CD4-positive, alpha-beta memory T cell (primary cell): Measurements from ENCODE around the gene KRTAP29-1. TPM values are rescaled to one million over a fixed set of nuclear protein-coding genes. Genes with fewer than 3 reads are reported as not detected.
"Not testable (repeated sequence)": the region's sequence is repeated elsewhere in the genome, so short reads cannot be mapped to it uniquely, and the experiment has no call there.

Experiments
- CTCF ChIA-PET: fragments of 350-600 bp; sonication (Branson Sonifier 250); formaldehyde crosslinking; loops from one replicate; lab custom pipeline; 2021; ENCODE audit warnings: inconsistent platforms; ENCODE audit not compliant: partially characterized antibody; lab: Charles Lee
- POLR2A ChIA-PET: fragments of 350-600 bp; sonication (Branson Sonifier 250); formaldehyde crosslinking; loops from one replicate; lab custom pipeline; 2021; ENCODE audit not compliant: partially characterized antibody; lab: Charles Lee
- DNase-seq, 5 donors: peaks; one replicate each; pipeline versions ENCODE4 v3.0.0 to v3.0.0-alpha.2; 2020 to 2022; ENCODE audit warnings: mixed read lengths in 1 of 5
- H3K27ac ChIP-seq: one replicate; pipeline ENCODE4 v1.7.0; 2013; ENCODE audit warnings: low read depth, low read length
- H3K27me3 ChIP-seq: 2 replicates; pipeline ENCODE4 v1.7.0; 2013; ENCODE audit warnings: mild to moderate bottlenecking, low read length, moderate library complexity; ENCODE audit not compliant: insufficient read depth
- H3K36me3 ChIP-seq: 2 replicates; pipeline ENCODE4 v1.7.0; 2013; ENCODE audit warnings: mild to moderate bottlenecking, low read length, moderate library complexity; ENCODE audit not compliant: insufficient read depth
- H3K4me1 ChIP-seq: 2 replicates; pipeline ENCODE4 v1.7.0; 2013; ENCODE audit warnings: mild to moderate bottlenecking, low read length, moderate library complexity; ENCODE audit not compliant: insufficient read depth
- H3K4me3 ChIP-seq, 2 donors: one replicate each; pipeline ENCODE4 v1.7.0; 2013; ENCODE audit warnings: low read length in 2 of 2, mild to moderate bottlenecking in 1 of 2
- H3K9me3 ChIP-seq, 2 donors: one replicate each; pipeline ENCODE4 v1.7.0; 2013; ENCODE audit warnings: low read length in 2 of 2, control low read depth in 1 of 2; ENCODE audit not compliant: control insufficient read depth in 1 of 2
- H3K27ac Mint-ChIP-seq, 7 donors: one replicate each; pipeline ENCODE4 v1.8.0; 2020 to 2021; ENCODE audit warnings: mixed read lengths in 7 of 7, mild to moderate bottlenecking in 6 of 7, inconsistent platforms in 3 of 7, moderate library complexity in 3 of 7
- H3K27me3 Mint-ChIP-seq, 2 donors: one replicate each; pipeline ENCODE4 v1.8.0; 2020 to 2021; ENCODE audit warnings: mixed read lengths in 2 of 2
- H3K36me3 Mint-ChIP-seq, 2 donors: one replicate each; pipeline ENCODE4 v1.8.0; 2020 to 2021; ENCODE audit warnings: mixed read lengths in 2 of 2, inconsistent platforms in 1 of 2, mild to moderate bottlenecking in 1 of 2
- H3K4me1 Mint-ChIP-seq, 4 donors: one replicate each; pipeline ENCODE4 v1.8.0; 2020 to 2021; ENCODE audit warnings: mixed read lengths in 4 of 4, mild to moderate bottlenecking in 1 of 4
- H3K4me3 Mint-ChIP-seq, 8 donors: one replicate each; pipeline ENCODE4 v1.8.0; 2020 to 2021; ENCODE audit warnings: mixed read lengths in 8 of 8, mild to moderate bottlenecking in 7 of 8, moderate library complexity in 6 of 8, inconsistent platforms in 3 of 8
- H3K9me3 Mint-ChIP-seq, 8 donors: one replicate each; pipeline ENCODE4 v1.8.0; 2020 to 2021; ENCODE audit warnings: mixed read lengths in 8 of 8, mild to moderate bottlenecking in 5 of 8, inconsistent platforms in 3 of 8, moderate library complexity in 1 of 8
- intact Hi-C: fragments of 100-400 bp; cut with micrococcal nuclease; formaldehyde crosslinking; loops from one replicate; pipeline ENCODE4 v1.15.1; 2023
- polyA plus RNA-seq, 2 donors: library from polyadenylated mRNA; unstranded; fragments of 300-500 nt; fragmentation: Illumina TruSeq; gene quantifications; one replicate each; pipeline ENCODE4 v1.2.3, GENCODE V29; 2021
- total RNA-seq, 2 experiments: library from RNA; stranded (reverse); gene quantifications; one replicate each; pipeline ENCODE4 v1.2.3, GENCODE V29; 2021

KRTAP29-1 gene
- total and polyA plus RNA-seq, 4 experiments from 2014 or later, result not detected

- peaks cover 18 to 20% of the 10 kb centered on the region in 2 donors for H3K27me3 Mint-ChIP-seq
Measured at GRCh38 chr17:41258406-41258805, 44.2 kb downstream of the KRTAP29-1 start.

GRCh38 chr17:41256291-41256685, 46.4 kb downstream of the KRTAP29-1 start:
- H3K9me3 ChIP-seq, result no peaks in the 10 kb centered on the region
- DNase-seq, result no peak
- Mint-ChIP-seq H3K4me3 (no peak overlapping the region), H3K36me3 (no peaks in the 10 kb centered on the region), H3K9me3 (no peaks in the 10 kb centered on the region), H3K27me3 (peaks cover 16 to 22% of the 10 kb centered on the region in 2 donors), H3K4me1 (peaks cover 4 to 12% (median 9%) of the 10 kb centered on the region in 4 donors), H3K27ac (no peak overlapping the region)
- no peaks in the 10 kb centered on the region for H3K27me3 ChIP-seq
- ChIA-PET CTCF (no interaction called here), POLR2A (no interaction called here)
- no peak overlapping the region for H3K27ac ChIP-seq
- intact Hi-C loops, result no loop called here
- H3K36me3 ChIP-seq, result no peaks in the 10 kb centered on the region
- H3K4me1 ChIP-seq, result no peaks in the 10 kb centered on the region
- H3K4me3 ChIP-seq, result no peak overlapping the region

More at GRCh38 chr17:41258406-41258805, 44.2 kb downstream of the KRTAP29-1 start:
- CTCF ChIA-PET, result no interaction called here
- DNase-seq, result no peak
- no peaks in the 10 kb centered on the region for H3K36me3 Mint-ChIP-seq
- intact Hi-C loops, result no loop called here
- no peak overlapping the region for H3K27ac ChIP-seq
- POLR2A ChIA-PET, result no interaction called here
- H3K4me3 Mint-ChIP-seq, result no peak overlapping the region
- no peaks in the 10 kb centered on the region for H3K4me1 ChIP-seq
- no peaks in the 10 kb centered on the region for H3K36me3 ChIP-seq
- peaks cover 0 to 2% (median 0%) of the 10 kb centered on the region in 8 donors for H3K9me3 Mint-ChIP-seq
- H3K27me3 ChIP-seq, result no peaks in the 10 kb centered on the region
- H3K4me1 Mint-ChIP-seq, result peaks cover 8 to 17% (median 13%) of the 10 kb centered on the region in 4 donors
- no peaks in the 10 kb centered on the region for H3K9me3 ChIP-seq
- no peak overlapping the region for H3K4me3 ChIP-seq
- no peak overlapping the region for H3K27ac Mint-ChIP-seq

GRCh38 chr17:41255381-41256290, 47.0 kb downstream of the KRTAP29-1 start, which contains the start of gene KRTAP9-9:
Gene KRTAP9-9 (plus strand): TSS chr17:41255384.
- H3K27ac ChIP-seq, CTCF ChIA-PET, H3K4me1 Mint-ChIP-seq: not testable (repeated sequence)

GRCh38 chr17:41254861-41255260, 47.8 kb downstream of the KRTAP29-1 start:
- Mint-ChIP-seq H3K36me3 (no peaks in the 10 kb centered on the region), H3K27me3 (peaks cover 11 to 19% of the 10 kb centered on the region in 2 donors), H3K9me3 (no peaks in the 10 kb centered on the region), H3K27ac (no peak overlapping the region), H3K4me3 (no peak overlapping the region), H3K4me1 (peaks cover 0 to 5% (median under 1%) of the 10 kb centered on the region in 4 donors)
- no peaks in the 10 kb centered on the region for H3K9me3 ChIP-seq
- ChIA-PET CTCF (no interaction called here), POLR2A (no interaction called here)
- no peaks in the 10 kb centered on the region for H3K27me3 ChIP-seq
- no peaks in the 10 kb centered on the region for H3K4me1 ChIP-seq
- no peak for DNase-seq
- no peak overlapping the region for H3K27ac ChIP-seq
- no peaks in the 10 kb centered on the region for H3K36me3 ChIP-seq
- no peak overlapping the region for H3K4me3 ChIP-seq
- intact Hi-C loops, result no loop called here

More at GRCh38 chr17:41255381-41256290, 47.0 kb downstream of the KRTAP29-1 start, which contains the start of gene KRTAP9-9:
- H3K9me3 Mint-ChIP-seq, DNase-seq, H3K36me3 ChIP-seq, H3K4me3 Mint-ChIP-seq, POLR2A ChIA-PET, H3K4me3 ChIP-seq, H3K27me3 ChIP-seq, H3K4me1 ChIP-seq, intact Hi-C loops, H3K9me3 ChIP-seq, H3K36me3 Mint-ChIP-seq: not testable (repeated sequence)
- H3K27ac Mint-ChIP-seq, result peak within 1 kb of the TSS in 2 of 7 donors; percentile 2 to 43
- peaks cover 15 to 19% of the 10 kb centered on the region in 2 donors for H3K27me3 Mint-ChIP-seq

Other genes starting within 250 kb of the KRTAP29-1 start
Only the 30 nearest of the 37 such genes appear.
- gene KRTAP4-16, start 200.6 kb downstream of the KRTAP29-1 start, total RNA-seq, result not detected
- not detected for gene KRTAP4-16, start 200.6 kb downstream of the KRTAP29-1 start, polyA plus RNA-seq
- not detected for gene KRTAP4-9, start 197.5 kb downstream of the KRTAP29-1 start, total RNA-seq
- not detected for gene KRTAP4-9, start 197.5 kb downstream of the KRTAP29-1 start, polyA plus RNA-seq
- not detected for gene KRTAP4-11, start 184.5 kb downstream of the KRTAP29-1 start, total RNA-seq
- gene KRTAP4-11, start 184.5 kb downstream of the KRTAP29-1 start, polyA plus RNA-seq, result not detected
- not detected for gene KRTAP4-12, start 178.7 kb downstream of the KRTAP29-1 start, total RNA-seq
- gene KRTAP4-12, start 178.7 kb downstream of the KRTAP29-1 start, polyA plus RNA-seq, result not detected
- not detected for gene KRTAP4-6, start 162.3 kb downstream of the KRTAP29-1 start, total RNA-seq
- under 1 TPM in 1 of 2 donors, not detected in 1; 0.24 TPM for gene KRTAP4-6, start 162.3 kb downstream of the KRTAP29-1 start, polyA plus RNA-seq
- gene KRTAP4-5, start 153.0 kb downstream of the KRTAP29-1 start, total RNA-seq, result not detected
- not detected for gene KRTAP4-5, start 153.0 kb downstream of the KRTAP29-1 start, polyA plus RNA-seq
- not detected for gene KRTAP4-4, start 142.1 kb downstream of the KRTAP29-1 start, total RNA-seq
- not detected for gene KRTAP4-4, start 142.1 kb downstream of the KRTAP29-1 start, polyA plus RNA-seq
- not detected for gene KRTAP4-3, start 134.6 kb downstream of the KRTAP29-1 start, total RNA-seq
- gene KRTAP4-3, start 134.6 kb downstream of the KRTAP29-1 start, polyA plus RNA-seq, result not detected
- gene KRTAP4-2, start 124.6 kb downstream of the KRTAP29-1 start, total RNA-seq, result not detected
- gene KRTAP4-2, start 124.6 kb downstream of the KRTAP29-1 start, polyA plus RNA-seq, result not detected
- not detected for gene KRTAP4-1, start 117.9 kb downstream of the KRTAP29-1 start, total RNA-seq
- not detected for gene KRTAP4-1, start 117.9 kb downstream of the KRTAP29-1 start, polyA plus RNA-seq
- not detected for gene KRTAP9-1, start 113.0 kb downstream of the KRTAP29-1 start, total RNA-seq
- gene KRTAP9-1, start 113.0 kb downstream of the KRTAP29-1 start, polyA plus RNA-seq, result not detected
- gene KRTAP9-2, start 76.2 kb downstream of the KRTAP29-1 start, total RNA-seq, result not detected
- gene KRTAP9-2, start 76.2 kb downstream of the KRTAP29-1 start, polyA plus RNA-seq, result not detected
- not detected for gene KRTAP9-3, start 70.4 kb downstream of the KRTAP29-1 start, total RNA-seq
- not detected for gene KRTAP9-3, start 70.4 kb downstream of the KRTAP29-1 start, polyA plus RNA-seq
- not detected for gene KRTAP9-8, start 64.9 kb downstream of the KRTAP29-1 start, total RNA-seq
- gene KRTAP9-8, start 64.9 kb downstream of the KRTAP29-1 start, polyA plus RNA-seq, result not detected
- not detected for gene KRTAP9-4, start 53.2 kb downstream of the KRTAP29-1 start, total RNA-seq
- gene KRTAP9-4, start 53.2 kb downstream of the KRTAP29-1 start, polyA plus RNA-seq, result not detected
- not detected for gene KRTAP9-9, start 47.5 kb downstream of the KRTAP29-1 start, total RNA-seq
- gene KRTAP9-9, start 47.5 kb downstream of the KRTAP29-1 start, polyA plus RNA-seq, result not detected
- not detected for gene KRTAP9-6, start 37.5 kb downstream of the KRTAP29-1 start, total RNA-seq
- gene KRTAP9-6, start 37.5 kb downstream of the KRTAP29-1 start, polyA plus RNA-seq, result not detected
- not detected for gene KRTAP9-7, start 27.2 kb downstream of the KRTAP29-1 start, total RNA-seq
- gene KRTAP9-7, start 27.2 kb downstream of the KRTAP29-1 start, polyA plus RNA-seq, result not detected
- under 1 TPM in 1 of 2 experiments, not detected in 1; 0.28 TPM for gene KRTAP16-1, start 6.5 kb upstream of the KRTAP29-1 start, total RNA-seq
- not detected for gene KRTAP16-1, start 6.5 kb upstream of the KRTAP29-1 start, polyA plus RNA-seq
- gene KRTAP17-1, start 12.9 kb upstream of the KRTAP29-1 start, total RNA-seq, result not detected
- not detected for gene KRTAP17-1, start 12.9 kb upstream of the KRTAP29-1 start, polyA plus RNA-seq
- gene KRT33A, start 48.0 kb upstream of the KRTAP29-1 start, total RNA-seq, result not detected
- not detected for gene KRT33A, start 48.0 kb upstream of the KRTAP29-1 start, polyA plus RNA-seq
- not detected for gene KRT33B, start 67.0 kb upstream of the KRTAP29-1 start, total RNA-seq
- gene KRT33B, start 67.0 kb upstream of the KRTAP29-1 start, polyA plus RNA-seq, result not detected
- gene KRT34, start 79.5 kb upstream of the KRTAP29-1 start, total RNA-seq, result not detected
- not detected for gene KRT34, start 79.5 kb upstream of the KRTAP29-1 start, polyA plus RNA-seq
- gene KRT31, start 94.8 kb upstream of the KRTAP29-1 start, total RNA-seq, result not detected
- not detected for gene KRT31, start 94.8 kb upstream of the KRTAP29-1 start, polyA plus RNA-seq
- not detected for gene KRT37, start 121.7 kb upstream of the KRTAP29-1 start, total RNA-seq
- gene KRT37, start 121.7 kb upstream of the KRTAP29-1 start, polyA plus RNA-seq, result not detected
- not detected for gene KRT38, start 138.1 kb upstream of the KRTAP29-1 start, total RNA-seq
- not detected for gene KRT38, start 138.1 kb upstream of the KRTAP29-1 start, polyA plus RNA-seq
- gene KRT32, start 164.5 kb upstream of the KRTAP29-1 start, total RNA-seq, result not detected
- not detected for gene KRT32, start 164.5 kb upstream of the KRTAP29-1 start, polyA plus RNA-seq
- not detected for gene KRT35, start 178.3 kb upstream of the KRTAP29-1 start, total RNA-seq
- not detected for gene KRT35, start 178.3 kb upstream of the KRTAP29-1 start, polyA plus RNA-seq
- gene KRT36, start 187.1 kb upstream of the KRTAP29-1 start, total RNA-seq, result not detected
- gene KRT36, start 187.1 kb upstream of the KRTAP29-1 start, polyA plus RNA-seq, result not detected
- not detected for gene KRT13, start 202.8 kb upstream of the KRTAP29-1 start, total RNA-seq
- gene KRT13, start 202.8 kb upstream of the KRTAP29-1 start, polyA plus RNA-seq, result not detected